Rectal smooth muscle tissue (tissue), 1 donor: ENCODE results near the gene ADGRG6.
"Not testable (repeated sequence)": the region's sequence is repeated elsewhere in the genome, so short reads cannot be mapped to it uniquely, and the experiment has no call there.

ENCODE experiments used
- H3K27ac ChIP-seq: one replicate; pipeline ENCODE4 v1.7.0; 2013; ENCODE audit warnings: low read depth, low read length, inconsistent platforms
- H3K27me3 ChIP-seq: one replicate; pipeline ENCODE4 v1.7.0; 2013; ENCODE audit warnings: low read length; ENCODE audit not compliant: control insufficient read depth, insufficient read depth
- H3K36me3 ChIP-seq: one replicate; pipeline ENCODE4 v1.7.0; 2013; ENCODE audit warnings: low read length; ENCODE audit not compliant: control insufficient read depth, insufficient read depth
- H3K4me1 ChIP-seq: one replicate; pipeline ENCODE4 v1.7.0; 2013; ENCODE audit warnings: low read length; ENCODE audit not compliant: control insufficient read depth, insufficient read depth
- H3K4me3 ChIP-seq: one replicate; pipeline ENCODE4 v1.7.0; 2013; ENCODE audit warnings: low read length
- H3K9ac ChIP-seq: one replicate; pipeline ENCODE4 v1.7.0; 2013; ENCODE audit warnings: low read length

Gene ADGRG6

DNA sequence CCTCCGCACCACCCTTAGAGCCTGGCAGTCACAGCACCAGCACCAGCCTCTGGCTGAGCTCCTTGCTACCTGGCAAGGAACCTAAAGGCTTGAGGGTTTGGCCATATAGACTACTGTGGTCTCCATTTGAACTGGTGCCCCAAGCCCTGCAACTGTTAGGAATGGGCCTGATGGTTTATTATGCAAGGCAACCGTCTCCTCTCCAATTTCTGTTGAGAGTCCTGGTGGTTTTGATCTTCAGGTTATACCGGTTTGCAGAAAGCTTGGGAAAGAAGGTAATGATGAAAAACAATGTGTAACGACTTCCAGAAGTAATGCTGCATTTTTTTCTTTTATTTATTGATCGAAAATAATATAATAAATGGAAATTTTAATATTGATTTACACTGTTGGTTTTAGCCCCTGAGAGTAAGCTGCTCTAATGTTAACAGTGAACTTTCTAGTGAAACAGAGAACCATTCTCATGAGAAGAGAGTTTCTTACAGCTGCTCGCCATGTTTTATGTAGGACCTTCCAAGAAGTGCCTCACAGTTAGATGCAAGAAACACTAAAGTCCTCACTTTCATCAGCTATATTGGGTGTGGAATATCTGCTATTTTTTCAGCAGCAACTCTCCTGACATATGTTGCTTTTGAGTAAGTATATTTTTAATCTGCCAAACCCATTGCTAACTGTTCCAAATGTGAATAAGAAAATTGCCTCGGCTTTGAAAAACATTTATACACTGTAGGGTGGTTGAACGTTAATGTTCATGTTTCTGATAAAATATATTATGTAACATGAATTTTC, 112.8 kb downstream of the ADGRG6 start:
- no peaks in the 10 kb centered on the region for H3K36me3 ChIP-seq
- no peak overlapping the region for H3K27ac ChIP-seq
- H3K27me3 ChIP-seq, result no peaks in the 10 kb centered on the region
- H3K9ac ChIP-seq, result no peak overlapping the region
- no peak overlapping the region for H3K4me3 ChIP-seq
- no peaks in the 10 kb centered on the region for H3K4me1 ChIP-seq

GRCh38 chr6:142416179-142416578, 114.4 kb downstream of the ADGRG6 start:
- H3K4me1 ChIP-seq, result no peaks in the 10 kb centered on the region
- H3K27me3 ChIP-seq, result no peaks in the 10 kb centered on the region
- H3K36me3 ChIP-seq, result no peaks in the 10 kb centered on the region
- H3K9ac ChIP-seq, result no peak overlapping the region
- no peak overlapping the region for H3K27ac ChIP-seq
- H3K4me3 ChIP-seq, result no peak overlapping the region

DNA sequence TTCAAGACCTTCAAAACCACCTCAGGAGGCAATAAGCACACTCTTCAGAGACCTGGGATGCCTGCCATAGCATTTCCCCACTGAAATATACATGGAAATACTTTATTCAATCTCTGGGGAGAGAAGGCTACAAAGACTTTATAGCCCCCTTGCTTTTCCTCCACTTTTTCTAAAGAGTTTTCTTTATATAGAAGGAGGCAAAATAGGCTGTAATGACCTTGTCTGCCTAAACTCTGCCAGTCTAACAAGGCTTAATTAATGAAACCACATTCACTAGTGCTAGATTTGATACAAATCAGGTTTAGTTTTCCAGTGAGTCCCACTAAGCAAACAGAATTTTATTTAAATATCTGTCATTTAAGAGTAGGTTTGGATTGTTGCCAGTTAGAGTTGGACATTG, 114.9 kb downstream of the ADGRG6 start:
- no peaks in the 10 kb centered on the region for H3K36me3 ChIP-seq
- no peaks in the 10 kb centered on the region for H3K27me3 ChIP-seq
- no peak overlapping the region for H3K27ac ChIP-seq
- H3K4me1 ChIP-seq, result no peaks in the 10 kb centered on the region
- H3K9ac ChIP-seq, result no peak overlapping the region
- H3K4me3 ChIP-seq, result no peak overlapping the region

DNA sequence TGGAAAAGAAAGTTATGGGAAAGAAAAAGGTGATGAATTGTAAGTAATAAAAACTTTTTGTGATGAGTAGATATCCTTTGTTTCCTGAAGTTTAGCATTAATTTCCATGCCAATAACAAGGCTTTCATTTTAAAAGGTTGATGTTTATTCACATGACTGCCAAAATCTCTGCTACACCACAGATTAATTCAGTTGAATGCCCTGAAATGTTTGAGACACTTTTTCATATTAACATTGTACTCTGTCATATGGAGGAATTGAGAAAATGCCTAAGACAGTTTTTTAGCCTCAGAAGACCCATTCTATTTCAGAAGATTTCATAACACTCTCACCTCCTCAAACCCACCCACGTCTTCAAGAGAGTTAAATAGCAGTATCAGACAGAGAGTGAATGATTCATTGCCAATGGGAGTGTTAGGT, 115.5 kb downstream of the ADGRG6 start:
- H3K27me3 ChIP-seq, result no peaks in the 10 kb centered on the region
- H3K36me3 ChIP-seq, result no peaks in the 10 kb centered on the region
- H3K27ac ChIP-seq, result no peak overlapping the region
- no peak overlapping the region for H3K4me3 ChIP-seq
- no peak overlapping the region for H3K9ac ChIP-seq
- H3K4me1 ChIP-seq, result no peaks in the 10 kb centered on the region

DNA sequence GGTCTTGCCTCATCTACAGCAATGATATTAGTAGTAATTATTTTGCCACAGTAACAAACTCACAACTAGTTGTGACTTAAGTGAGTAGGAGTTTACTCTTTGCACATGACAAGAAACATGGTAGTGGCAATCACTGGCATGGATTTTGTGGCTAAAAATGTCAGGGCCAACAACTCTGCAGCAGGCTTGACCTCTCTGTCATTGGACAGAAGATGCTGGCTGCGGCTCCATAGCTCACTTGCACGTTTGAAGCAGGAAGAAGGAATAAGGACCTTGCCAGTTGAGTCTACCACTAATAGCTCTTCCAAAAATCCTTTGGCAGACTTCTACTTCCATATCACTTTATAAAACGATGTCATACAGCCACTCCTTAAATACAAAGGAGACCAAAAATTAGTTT, 117.3 kb downstream of the ADGRG6 start:
- H3K9ac ChIP-seq, result no peak overlapping the region
- no peaks in the 10 kb centered on the region for H3K36me3 ChIP-seq
- H3K27me3 ChIP-seq, result no peaks in the 10 kb centered on the region
- H3K4me1 ChIP-seq, result no peaks in the 10 kb centered on the region
- no peak overlapping the region for H3K4me3 ChIP-seq
- H3K27ac ChIP-seq, result no peak overlapping the region

DNA sequence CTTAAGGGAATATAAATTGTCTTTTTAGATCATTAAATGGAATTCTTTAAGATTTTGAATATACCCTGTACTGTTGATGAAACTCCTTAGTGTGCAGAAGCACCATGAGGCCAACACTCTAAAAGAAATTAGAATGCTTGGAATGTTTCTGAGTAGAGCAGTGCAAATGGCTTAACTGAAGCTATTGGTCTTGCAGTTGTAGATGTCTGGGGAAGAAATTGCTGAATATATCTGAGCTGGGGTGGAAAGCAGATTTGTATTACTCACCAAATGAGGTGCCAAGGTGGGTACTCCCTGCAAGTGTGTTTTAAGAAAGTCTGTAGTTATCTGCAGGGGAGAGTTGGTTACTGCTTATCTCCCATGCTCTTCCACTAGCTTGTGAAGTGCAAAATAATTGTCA, 119.0 kb downstream of the ADGRG6 start:
- H3K36me3 ChIP-seq, result no peaks in the 10 kb centered on the region
- H3K9ac ChIP-seq, result no peak overlapping the region
- H3K4me1 ChIP-seq, result no peaks in the 10 kb centered on the region
- no peak overlapping the region for H3K27ac ChIP-seq
- no peak overlapping the region for H3K4me3 ChIP-seq
- H3K27me3 ChIP-seq, result no peaks in the 10 kb centered on the region

- H3K9ac ChIP-seq, result no peak overlapping the region
- H3K36me3 ChIP-seq, result no peaks in the 10 kb centered on the region
- no peak overlapping the region for H3K27ac ChIP-seq
- no peak overlapping the region for H3K4me3 ChIP-seq
- no peaks in the 10 kb centered on the region for H3K27me3 ChIP-seq
- no peaks in the 10 kb centered on the region for H3K4me1 ChIP-seq
Measured at GRCh38 chr6:142421285-142422117, 119.7 kb downstream of the ADGRG6 start.

DNA sequence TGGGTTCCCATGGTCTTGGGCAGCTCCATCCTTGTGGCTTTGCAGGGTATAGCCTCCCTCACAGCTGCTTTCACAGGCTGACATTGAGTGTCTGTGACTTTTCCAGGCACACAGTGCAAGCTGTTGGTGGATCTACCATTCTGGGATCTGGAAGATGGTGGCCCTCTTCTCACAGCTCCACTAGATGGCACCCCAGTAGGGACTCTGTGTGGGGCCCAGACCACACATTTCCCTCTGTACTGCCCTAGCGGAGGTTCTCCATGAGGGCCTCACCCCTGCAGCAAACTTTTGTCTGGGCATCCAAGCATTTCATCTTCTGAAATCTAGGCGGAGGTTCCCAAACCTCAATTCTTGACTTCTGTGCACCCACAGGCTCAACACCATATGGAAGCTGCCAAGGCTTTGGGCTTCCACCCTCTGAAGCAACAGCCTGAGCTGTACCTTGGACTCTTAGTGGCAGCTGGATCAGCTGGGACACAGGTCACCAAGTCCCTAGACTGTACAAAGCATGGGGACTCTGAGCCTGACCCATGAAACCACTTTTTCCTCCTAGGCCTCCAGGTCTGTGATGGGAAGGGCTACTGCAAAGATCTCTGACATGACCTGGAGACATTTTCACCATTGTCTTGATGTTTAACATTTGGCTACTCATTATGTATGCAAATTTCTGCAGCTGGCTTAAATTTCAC, 124.8 kb downstream of the ADGRG6 start:
- H3K4me3 ChIP-seq, H3K4me1 ChIP-seq, H3K36me3 ChIP-seq, H3K27me3 ChIP-seq, H3K9ac ChIP-seq, H3K27ac ChIP-seq: not testable (repeated sequence)

DNA sequence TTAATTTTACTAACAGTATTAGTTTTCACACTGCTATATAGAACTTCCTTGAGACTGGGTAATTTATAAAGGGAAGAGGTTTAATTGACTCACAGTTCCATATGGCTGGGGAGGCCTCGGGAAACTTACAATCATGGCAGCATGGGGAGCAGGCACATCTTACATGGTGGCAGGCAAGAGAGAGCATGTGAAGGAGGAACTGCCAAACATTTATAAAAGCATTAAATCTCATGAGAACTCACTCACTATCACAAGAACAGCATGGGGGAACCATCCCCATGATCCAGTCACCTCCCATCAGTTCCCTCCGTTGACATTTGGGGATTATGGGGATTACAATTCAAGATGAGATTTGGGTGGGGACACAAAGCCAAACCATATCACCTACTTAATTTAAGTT, 126.7 kb downstream of the ADGRG6 start:
- H3K4me3 ChIP-seq, H3K27me3 ChIP-seq, H3K9ac ChIP-seq, H3K27ac ChIP-seq, H3K36me3 ChIP-seq, H3K4me1 ChIP-seq: not testable (repeated sequence)

GRCh38 chr6:142429195-142429594, 127.4 kb downstream of the ADGRG6 start:
- Histone ChIP-seq H3K27me3 (no peaks in the 10 kb centered on the region), H3K4me3 (no peak overlapping the region), H3K27ac (no peak overlapping the region), H3K36me3 (no peaks in the 10 kb centered on the region), H3K9ac (no peak overlapping the region), H3K4me1 (no peaks in the 10 kb centered on the region)

DNA sequence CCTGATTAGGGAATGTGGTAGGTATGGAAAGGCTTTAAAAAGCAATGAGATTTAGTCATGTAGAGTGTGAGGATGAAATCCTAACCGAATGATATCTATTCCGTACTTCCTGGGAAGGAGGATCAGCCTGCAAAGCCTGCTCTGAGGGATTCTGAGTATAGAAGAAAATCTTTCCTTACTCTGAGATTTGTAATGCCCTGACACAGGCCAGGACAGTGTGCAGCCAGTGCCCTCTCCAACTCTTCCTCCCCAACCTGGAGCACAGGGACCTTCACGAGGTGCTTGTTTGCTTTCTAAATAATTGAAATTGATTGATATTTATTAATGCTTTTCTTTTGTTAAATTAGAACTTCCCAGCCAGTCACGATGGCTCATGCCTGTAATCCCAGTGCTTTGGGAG, 131.6 kb downstream of the ADGRG6 start:
- no peaks in the 10 kb centered on the region for H3K36me3 ChIP-seq
- H3K4me1 ChIP-seq, result no peaks in the 10 kb centered on the region
- H3K27me3 ChIP-seq, result no peaks in the 10 kb centered on the region
- no peak overlapping the region for H3K27ac ChIP-seq
- no peak overlapping the region for H3K4me3 ChIP-seq
- H3K9ac ChIP-seq, result no peak overlapping the region

- no peak overlapping the region for H3K27ac ChIP-seq
- H3K4me1 ChIP-seq, result no peaks in the 10 kb centered on the region
- no peak overlapping the region for H3K4me3 ChIP-seq
- no peaks in the 10 kb centered on the region for H3K27me3 ChIP-seq
- no peak overlapping the region for H3K9ac ChIP-seq
- H3K36me3 ChIP-seq, result no peaks in the 10 kb centered on the region
Measured at GRCh38 chr6:142438898-142439297, 137.1 kb downstream of the ADGRG6 start.
